GM12878 (cell line): ENCODE results near the gene MRPL53. TPM values are rescaled to one million over a fixed set of nuclear protein-coding genes. Genes with fewer than 3 reads are reported as not detected.

Experiments
- ATAC-seq: fragments of 200-7000 bp; cut with Tn5 transposase; 3 replicates; pipeline ENCODE4 v1.9.1; 2020; ENCODE audit warnings: mild to moderate bottlenecking, moderate library complexity
- BruUV-seq: library from RNA; stranded (reverse); fragments of 400-500 nt; replicated peaks from 2 replicates; lab custom pipeline; 2021; lab: Mats Ljungman, UMichigan
- CTCF ChIA-PET: fragments of 300-600 bp; sonication (Branson Sonifier 250); formaldehyde crosslinking; extraction: SDS; loops from one replicate; lab custom pipeline; 2021; ENCODE audit warnings: inconsistent platforms; lab: Yijun Ruan, JAX
- POLR2A ChIA-PET: fragments of 350-600 bp; formaldehyde crosslinking; extraction: SDS; loops from one replicate; lab custom pipeline; 2021; ENCODE audit warnings: inconsistent platforms; lab: Charles Lee
- RAD21 ChIA-PET: fragments of 300-600 bp; sonication (Branson Sonifier 250); formaldehyde crosslinking; loops from one replicate; lab custom pipeline; 2023; ENCODE audit warnings: antibody characterized with exemption; ENCODE audit not compliant: unreplicated experiment; lab: Charles Lee
- SMC1A ChIA-PET: fragments of 300-600 bp; sonication (Branson Sonifier 250); formaldehyde crosslinking; loops from one replicate; lab custom pipeline; 2023; ENCODE audit not compliant: unreplicated experiment, uncharacterized antibody; lab: Charles Lee
- DNase-seq: peaks from one replicate; pipeline ENCODE4 v3.0.0-alpha.2; 2011; ENCODE audit warnings: low read depth, low spot score
- FAIRE-seq: peaks from 3 replicates; lab custom pipeline; 2011; peaks lifted over from hg19 to GRCh38; lab: Jason Lieb, UNC
- H2AFZ ChIP-seq: 2 replicates; pipeline ENCODE4 v1.6.0; 2011; ENCODE audit warnings: low read depth, low read length, control low read depth; ENCODE audit not compliant: control insufficient read depth
- H3K27ac ChIP-seq: 2 replicates; pipeline ENCODE4 v1.5.1; 2011; ENCODE audit warnings: control low read depth; ENCODE audit not compliant: control insufficient read depth, insufficient read depth
- H3K27me3 ChIP-seq, 2 experiments: replicated peaks in 1 of 2; 2 replicates each; pipeline versions ENCODE4 v1.6.0 to v1.6.1; 2011; ENCODE audit warnings: low read length in 1 of 2; ENCODE audit not compliant: control insufficient read depth in 2 of 2, insufficient read depth in 2 of 2
- H3K36me3 ChIP-seq, 2 experiments: 2 replicates each; pipeline ENCODE4 v1.5.1; 2011; ENCODE audit warnings: low read length in 1 of 2; ENCODE audit not compliant: control insufficient read depth in 2 of 2, insufficient read depth in 2 of 2
- H3K4me1 ChIP-seq: 2 replicates; pipeline ENCODE4 v1.6.1; 2011; ENCODE audit warnings: mild to moderate bottlenecking, low read length, moderate library complexity, mixed read lengths; ENCODE audit not compliant: control insufficient read depth, insufficient read depth
- H3K4me2 ChIP-seq: 2 replicates; pipeline ENCODE4 v1.6.0; 2011; ENCODE audit warnings: control low read depth; ENCODE audit not compliant: control insufficient read depth, insufficient read depth
- H3K4me3 ChIP-seq: fragments of 200-600 bp; sonication (generic); 2 replicates; pipeline ENCODE4 v1.5.1; 2016
- H3K79me2 ChIP-seq: 2 replicates; pipeline ENCODE4 v1.6.0; 2011; ENCODE audit warnings: low read length; ENCODE audit not compliant: control insufficient read depth, insufficient read depth
- H3K9ac ChIP-seq: 2 replicates; pipeline ENCODE4 v1.8.0; 2011; ENCODE audit warnings: low read length, control low read depth, mixed read lengths; ENCODE audit not compliant: control insufficient read depth, insufficient read depth
- H3K9me3 ChIP-seq: replicated peaks from 3 replicates; pipeline ENCODE4 v1.5.1; 2011; ENCODE audit warnings: mild to moderate bottlenecking, low read length; ENCODE audit not compliant: control insufficient read depth, insufficient read depth
- H4K20me1 ChIP-seq: 2 replicates; pipeline ENCODE4 v1.6.0; 2011; ENCODE audit not compliant: control insufficient read depth, insufficient read depth
- ASH2L ChIP-seq: fragments of 300-600, 200-600 bp; sonication (generic); IDR thresholded peaks from 2 replicates; pipeline ENCODE4 v1.6.1; 2017; ENCODE audit warnings: low read depth, mild to moderate bottlenecking, borderline replicate concordance
- CBX3 ChIP-seq: fragments of 200-600 bp; sonication (generic); IDR thresholded peaks from 2 replicates; pipeline ENCODE4 v1.6.1; 2016; ENCODE audit warnings: low read depth, borderline replicate concordance
- CHD2 ChIP-seq: IDR thresholded peaks from 2 replicates; pipeline ENCODE4 v1.6.1; 2011; ENCODE audit warnings: low read depth, low read length, improper control_type of control experiment, borderline replicate concordance
- EP300 ChIP-seq, 2 experiments: fragments of 150-350 bp in 1 of 2; IDR thresholded peaks; 2 replicates each; pipeline ENCODE4 v1.6.1; 2011 to 2012; ENCODE audit warnings: low read depth in 2 of 2, low read length in 2 of 2, borderline replicate concordance in 1 of 2, improper control_type of control experiment in 1 of 2, inconsistent platforms in 1 of 2; ENCODE audit not compliant: control insufficient read depth in 1 of 2
- NFIC ChIP-seq: IDR thresholded peaks from 2 replicates; pipeline ENCODE4 v1.6.1; 2012; ENCODE audit warnings: low read depth, mild to moderate bottlenecking, inconsistent platforms, low read length, moderate library complexity
- NFXL1 ChIP-seq: fragments of 450-650 bp; IDR thresholded peaks from 2 replicates; pipeline ENCODE4 v1.6.1; 2017; ENCODE audit warnings: antibody characterized with exemption, mild to moderate bottlenecking, borderline replicate concordance
- NFYA ChIP-seq: IDR thresholded peaks from 2 replicates; pipeline ENCODE4 v1.6.1; 2011; ENCODE audit warnings: low read depth, mild to moderate bottlenecking, low read length, improper control_type of control experiment, borderline replicate concordance
- PAX5 ChIP-seq: IDR thresholded peaks from 2 replicates; pipeline ENCODE4 v1.6.1; 2011; ENCODE audit warnings: low read depth, low read length, borderline replicate concordance
- PAX8 ChIP-seq: fragments of 450-650 bp; IDR thresholded peaks from 2 replicates; pipeline ENCODE4 v1.6.1; 2017; ENCODE audit warnings: mild to moderate bottlenecking, moderate library complexity
- RAD51 ChIP-seq: fragments of 450-650 bp; IDR thresholded peaks from 2 replicates; pipeline ENCODE4 v1.6.1; 2016; ENCODE audit warnings: moderate library complexity, mild to moderate bottlenecking, inconsistent platforms
- RBBP5 ChIP-seq: fragments of 200-600 bp; sonication (generic); conservative IDR thresholded peaks from 2 replicates; pipeline ENCODE4 v1.6.1; 2016
- RCOR1 ChIP-seq: conservative IDR thresholded peaks from 2 replicates; pipeline ENCODE4 v1.6.1; 2012; ENCODE audit warnings: low read depth, low read length, improper control_type of control experiment
- RELB ChIP-seq: fragments of 450-650 bp; IDR thresholded peaks from 2 replicates; pipeline ENCODE4 v1.6.1; 2017; ENCODE audit warnings: low read depth, mild to moderate bottlenecking, moderate library complexity
- SMAD5 ChIP-seq: IDR thresholded peaks from 2 replicates; pipeline ENCODE4 v1.6.1; 2016; ENCODE audit warnings: antibody characterized with exemption, low read depth
- SP1 ChIP-seq: IDR thresholded peaks from one replicate; pipeline ENCODE4 v1.6.1; 2011; ENCODE audit warnings: low read depth, low read length
- SREBF1 ChIP-seq: IDR thresholded peaks from 2 replicates; pipeline ENCODE4 v1.6.1; 2012; ENCODE audit warnings: mild to moderate bottlenecking, low read length
- ZNF622 ChIP-seq: fragments of 450-650 bp; IDR thresholded peaks from 2 replicates; pipeline ENCODE4 v1.6.1; 2017; ENCODE audit warnings: mild to moderate bottlenecking, inconsistent platforms
- ZNF687 ChIP-seq: fragments of 450-650 bp; IDR thresholded peaks from 2 replicates; pipeline ENCODE4 v1.6.1; 2017; ENCODE audit warnings: mild to moderate bottlenecking, moderate library complexity
- WGBS: methylation state at CpG from one replicate; pipeline ENCODE4 v1.1.6; 2016; ENCODE audit warnings: low lambda C conversion rate; ENCODE audit not compliant: insufficient replicate concordance, insufficient coverage; ENCODE audit errors: missing lambda C conversion rate; 5-methylcytosine and 5-hydroxymethylcytosine counted together
- in situ Hi-C: fragments of 300-500 bp; cut with MboI; formaldehyde crosslinking; loops from 9 replicates; pipeline ENCODE4 v1.14.3; 2018; ENCODE audit warnings: mixed read lengths
- intact Hi-C: fragments of 100-400 bp; cut with micrococcal nuclease; formaldehyde crosslinking; loops from one replicate; pipeline ENCODE4 v1.14.2; 2022; ENCODE audit not compliant: unreplicated experiment
- polyA plus RNA-seq, 11 experiments: library from polyadenylated mRNA; depleted of rRNA in 4 of 11; unstranded in 6 of 11; stranded (reverse) in 5 of 11; fragments of >200 nt; fragmentation: Nextera tagmentation in 4 of 11; fragmentation: Illumina TruSeq in 1 of 11; extraction: Ambion mirVana in 4 of 11; extraction: Trizol in 1 of 11; gene quantifications; 1 replicate in 1 of 11; 2 replicates in 10 of 11; pipeline versions ENCODE4 v1.2.1 to v1.2.3, GENCODE V29; 2011 to 2016; ENCODE audit warnings: inconsistent platforms in 2 of 11, missing spikeins in 2 of 11, low read depth in 1 of 11
- total RNA-seq, 4 experiments: library from RNA; depleted of rRNA in 3 of 4; stranded (reverse); fragments of >200 nt in 3 of 4; fragmentation: Illumina TruSeq in 1 of 4; extraction: Trizol in 1 of 4; gene quantifications; 2 replicates each; pipeline versions ENCODE4 v1.2.1 to v1.2.3, GENCODE V29; 2013 to 2021

MRPL53 gene
- total and polyA plus RNA-seq, 10 of the 15 experiments (the other 5 are each of a cell fraction or from before 2014, with no cell fraction given) = 15.1 to 167 (median 80.9) TPM

- no peak for TF ChIP-seq EP300 (IDR thresholded peaks at IDR 0.05; ENCODE audit: borderline replicate concordance in 1 of 2, control insufficient read depth in 1 of 2, low read depth in 2 of 2, low read length in 2 of 2)
- no peak for TF ChIP-seq ASH2L
- TF ChIP-seq PAX8 = no peak
- TF ChIP-seq SP1 = no peak
- no peak for TF ChIP-seq PAX5
- TF ChIP-seq RBBP5 = no peak
- no peak for TF ChIP-seq NFXL1
- TF ChIP-seq SREBF1 = no peak
These were observed 23.7 kb downstream of the MRPL53 start (continued) for GRCh38 chr2:74448771-74449170.

GRCh38 chr2:74447230-74447999, 25.1 kb downstream of the MRPL53 start:
- no peak overlapping the region for H3K4me2 ChIP-seq
- DNase-seq = no peak
- in situ Hi-C loops (no loop called here), intact Hi-C loops (no loop called here)
- no peak overlapping the region for H2AFZ ChIP-seq
- H3K4me1 ChIP-seq = no peaks in the 10 kb centered on the region
- no TSS peak for BruUV-seq
- H3K9me3 ChIP-seq = no peaks in the 10 kb centered on the region
- RAD21 ChIA-PET = no interaction called here
- SMC1A ChIA-PET = interaction anchor here (0.8 kb wide), 1 partner anchor 11 kb away, joined by 3 read pairs; no protein-coding TSS in a partner anchor
- H3K9ac ChIP-seq = no peak overlapping the region
- ATAC-seq = no peak
- no peak overlapping the region for H3K27ac ChIP-seq
- CTCF ChIA-PET = interaction anchor here (0.9 to 1.1 kb wide), 3 partner anchors 9 to 113 kb away, joined by 3 read pairs; partner anchors contain the start of genes CCDC142 and TTC31
- no peak overlapping the region for H3K4me3 ChIP-seq
- H3K36me3 ChIP-seq = no peaks in the 10 kb centered on the region
- peaks cover 0 to 1% of the 10 kb centered on the region in 2 experiments; a peak in 1 of 4 replicates for H3K27me3 ChIP-seq
- POLR2A ChIA-PET = no interaction called here
- H4K20me1 ChIP-seq = no peaks in the 10 kb centered on the region
- WGBS = 87% methylated on average over 5 of the region's 5 CpGs
- FAIRE-seq = no peak
- H3K79me2 ChIP-seq = no peaks in the 10 kb centered on the region
- TF ChIP-seq ZNF687 (no peak), NFYA (no peak), NFIC (no peak), SP1 (no peak), CBX3 (no peak), CHD2 (no peak), RAD51 (no peak), ZNF622 (no peak), RCOR1 (no peak), SMAD5 (no peak), RELB (no peak)
